HG03571 (cell line): ENCODE measurements around the gene MAP4K5.

ENCODE experiments used
- ATAC-seq: cut with Tn5 transposase; IDR thresholded peaks from one replicate; pipeline ENCODE4 v1.9.1; 2021; ENCODE audit not compliant: unreplicated experiment

Gene MAP4K5

DNA sequence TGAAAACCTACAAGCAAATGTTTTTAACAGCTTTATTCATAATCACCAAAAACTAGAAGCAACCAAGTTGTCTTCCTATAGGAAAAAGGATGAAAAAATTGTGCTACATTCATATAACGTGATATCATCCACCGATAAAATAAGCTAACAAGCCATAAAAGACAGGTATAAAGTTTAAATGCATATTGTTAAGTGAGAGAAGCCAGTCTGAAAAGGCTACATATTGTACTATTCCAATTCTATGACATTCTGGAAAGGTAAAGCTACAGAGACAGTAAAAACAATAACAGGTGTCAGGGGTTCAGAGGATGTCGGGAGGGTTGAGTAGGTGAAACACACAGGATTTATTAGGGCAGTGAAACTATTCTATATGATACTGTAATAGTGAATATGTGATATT lies 158.4 kb downstream of the MAP4K5 start:
- ATAC-seq, result no peak

DNA sequence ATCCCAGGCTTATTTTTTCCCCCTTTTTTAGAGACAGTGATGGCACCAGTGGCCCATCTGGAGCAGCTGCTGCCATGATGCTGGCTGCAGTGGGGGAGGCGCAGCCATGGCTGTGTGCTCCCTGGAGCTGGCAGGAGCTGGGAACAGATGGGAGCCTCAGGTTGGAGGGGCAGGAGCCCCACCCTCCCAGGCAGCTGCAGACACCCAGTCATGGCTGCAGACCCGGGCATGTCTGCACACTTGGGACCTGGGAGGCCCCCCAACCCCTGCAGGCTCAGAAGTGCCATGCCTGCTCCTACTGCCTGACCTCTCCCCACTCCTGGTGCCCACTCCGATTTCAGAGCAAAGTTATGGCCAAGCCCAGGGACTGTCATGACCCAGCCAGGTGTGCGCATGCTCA lies 160.8 kb downstream of the MAP4K5 start:
- ATAC-seq, result no peak
